Measurements from ENCODE around the gene WASHC3. TPM values are rescaled to one million over a fixed set of nuclear protein-coding genes. Genes with fewer than 3 reads are reported as not detected.

The WASHC3 gene
- total RNA-seq, 4 donors from 2014 or later = 39.7 to 63.1 (median 55.0) TPM

DNA sequence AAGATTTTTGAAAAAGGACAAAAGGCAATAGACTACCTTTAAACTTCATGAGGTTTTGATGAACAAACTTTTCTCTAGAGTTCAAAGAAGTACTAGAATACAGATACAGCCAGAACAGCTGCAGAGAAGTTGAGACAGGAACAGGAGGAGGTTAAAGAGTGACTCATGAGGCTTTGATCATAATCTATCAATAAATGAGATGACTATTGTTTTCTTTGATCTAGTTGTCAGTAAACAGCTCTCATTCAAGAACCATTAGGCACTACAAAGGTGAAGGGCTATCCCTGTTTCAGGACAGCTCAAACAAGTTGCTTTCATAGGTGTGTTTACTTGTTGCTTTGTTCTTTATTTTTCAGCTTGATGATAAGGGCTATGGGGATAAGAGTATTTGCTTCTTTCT, 2.4 kb downstream of the WASHC3 start:
- H3K27me3 ChIP-seq = no peaks in the 10 kb centered on the region
- H3K4me1 ChIP-seq = peaks cover 12% of the 10 kb centered on the region
- no peak for TF ChIP-seq EP300 (IDR thresholded peaks at IDR 0.05)
- no peak for TF ChIP-seq POLR2AphosphoS5 (IDR thresholded peaks at IDR 0.05)
- TF ChIP-seq POLR2A (IDR thresholded peaks at IDR 0.05) = no peak
- TF ChIP-seq, protein P1, sequence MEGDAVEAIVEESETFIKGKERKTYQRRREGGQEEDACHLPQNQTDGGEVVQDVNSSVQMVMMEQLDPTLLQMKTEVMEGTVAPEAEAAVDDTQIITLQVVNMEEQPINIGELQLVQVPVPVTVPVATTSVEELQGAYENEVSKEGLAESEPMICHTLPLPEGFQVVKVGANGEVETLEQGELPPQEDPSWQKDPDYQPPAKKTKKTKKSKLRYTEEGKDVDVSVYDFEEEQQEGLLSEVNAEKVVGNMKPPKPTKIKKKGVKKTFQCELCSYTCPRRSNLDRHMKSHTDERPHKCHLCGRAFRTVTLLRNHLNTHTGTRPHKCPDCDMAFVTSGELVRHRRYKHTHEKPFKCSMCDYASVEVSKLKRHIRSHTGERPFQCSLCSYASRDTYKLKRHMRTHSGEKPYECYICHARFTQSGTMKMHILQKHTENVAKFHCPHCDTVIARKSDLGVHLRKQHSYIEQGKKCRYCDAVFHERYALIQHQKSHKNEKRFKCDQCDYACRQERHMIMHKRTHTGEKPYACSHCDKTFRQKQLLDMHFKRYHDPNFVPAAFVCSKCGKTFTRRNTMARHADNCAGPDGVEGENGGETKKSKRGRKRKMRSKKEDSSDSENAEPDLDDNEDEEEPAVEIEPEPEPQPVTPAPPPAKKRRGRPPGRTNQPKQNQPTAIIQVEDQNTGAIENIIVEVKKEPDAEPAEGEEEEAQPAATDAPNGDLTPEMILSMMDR (IDR thresholded peaks at IDR 0.05) = no peak
- H3K27ac ChIP-seq = no peak overlapping the region
- peaks cover 24% of the 10 kb centered on the region for H3K36me3 ChIP-seq
- no peaks in the 10 kb centered on the region for H3K9me3 ChIP-seq
- no peak for DNase-seq (ENCODE audit: low spot score in 2 of 2)
- no peak overlapping the region for H3K4me3 ChIP-seq

DNA sequence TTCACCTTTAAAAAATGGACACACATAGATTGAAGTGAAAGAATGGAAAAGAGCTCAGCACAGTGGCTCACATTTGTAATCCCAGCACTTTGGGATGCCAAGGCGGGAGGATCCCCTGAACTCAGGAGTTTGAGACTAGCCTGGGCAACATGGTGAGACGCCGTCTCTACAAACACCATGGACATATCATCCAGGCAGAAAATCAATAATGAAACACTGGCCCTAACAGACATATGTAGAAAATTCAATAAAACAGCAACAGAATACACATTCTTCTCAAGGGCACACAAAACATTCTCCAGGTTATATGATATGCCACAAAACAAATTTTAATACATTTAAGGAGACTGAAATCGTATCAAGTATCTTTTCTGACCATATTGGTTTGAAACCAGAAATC, 7.4 kb downstream of the WASHC3 start:
- H3K36me3 ChIP-seq = peaks cover 61% of the 10 kb centered on the region

DNA sequence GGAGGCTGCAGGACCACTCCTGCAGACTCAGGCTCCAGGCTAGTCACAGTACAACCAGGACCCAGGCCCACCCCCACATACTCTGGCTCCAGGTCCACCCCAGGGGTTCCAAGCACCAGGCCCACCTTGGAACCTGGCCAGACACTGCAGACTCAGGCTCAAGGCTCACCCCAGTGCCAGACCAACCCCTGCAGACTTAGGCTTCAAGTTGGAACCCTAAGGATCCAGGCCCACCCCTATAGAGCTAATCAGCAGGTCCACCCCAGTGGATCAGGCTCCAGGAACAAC, 8.8 kb downstream of the WASHC3 start:
- H3K27me3 ChIP-seq = no peaks in the 10 kb centered on the region
- no peaks in the 10 kb centered on the region for H3K4me1 ChIP-seq
- H3K27ac ChIP-seq = no peak overlapping the region
- DNase-seq (ENCODE audit: low spot score in 2 of 2) = peak in 1 of 2 donors; percentile 63
- H3K36me3 ChIP-seq = peaks cover 74% of the 10 kb centered on the region
- no peak overlapping the region for H3K4me3 ChIP-seq
- H3K9me3 ChIP-seq = no peaks in the 10 kb centered on the region
- TF ChIP-seq, protein P1 (IDR thresholded peaks at IDR 0.05) = no peak
- no peak for TF ChIP-seq POLR2A (IDR thresholded peaks at IDR 0.05)
- no peak for TF ChIP-seq EP300 (IDR thresholded peaks at IDR 0.05)
- no peak for TF ChIP-seq POLR2AphosphoS5 (IDR thresholded peaks at IDR 0.05)

More for the DNA sequence above, 7.4 kb downstream of the WASHC3 start:
- DNase-seq (ENCODE audit: low spot score in 2 of 2) = no peak
- H3K9me3 ChIP-seq = no peaks in the 10 kb centered on the region
- H3K4me1 ChIP-seq = no peaks in the 10 kb centered on the region
- WGBS = 96% methylated on average over 4 of the region's 4 CpGs
- no peak overlapping the region for H3K4me3 ChIP-seq
- TF ChIP-seq, protein P1 (IDR thresholded peaks at IDR 0.05) = no peak
- TF ChIP-seq POLR2A (IDR thresholded peaks at IDR 0.05) = no peak
- no peak for TF ChIP-seq POLR2AphosphoS5 (IDR thresholded peaks at IDR 0.05)
- TF ChIP-seq EP300 (IDR thresholded peaks at IDR 0.05) = no peak
- H3K27me3 ChIP-seq = no peaks in the 10 kb centered on the region
- H3K27ac ChIP-seq = no peak overlapping the region

DNA sequence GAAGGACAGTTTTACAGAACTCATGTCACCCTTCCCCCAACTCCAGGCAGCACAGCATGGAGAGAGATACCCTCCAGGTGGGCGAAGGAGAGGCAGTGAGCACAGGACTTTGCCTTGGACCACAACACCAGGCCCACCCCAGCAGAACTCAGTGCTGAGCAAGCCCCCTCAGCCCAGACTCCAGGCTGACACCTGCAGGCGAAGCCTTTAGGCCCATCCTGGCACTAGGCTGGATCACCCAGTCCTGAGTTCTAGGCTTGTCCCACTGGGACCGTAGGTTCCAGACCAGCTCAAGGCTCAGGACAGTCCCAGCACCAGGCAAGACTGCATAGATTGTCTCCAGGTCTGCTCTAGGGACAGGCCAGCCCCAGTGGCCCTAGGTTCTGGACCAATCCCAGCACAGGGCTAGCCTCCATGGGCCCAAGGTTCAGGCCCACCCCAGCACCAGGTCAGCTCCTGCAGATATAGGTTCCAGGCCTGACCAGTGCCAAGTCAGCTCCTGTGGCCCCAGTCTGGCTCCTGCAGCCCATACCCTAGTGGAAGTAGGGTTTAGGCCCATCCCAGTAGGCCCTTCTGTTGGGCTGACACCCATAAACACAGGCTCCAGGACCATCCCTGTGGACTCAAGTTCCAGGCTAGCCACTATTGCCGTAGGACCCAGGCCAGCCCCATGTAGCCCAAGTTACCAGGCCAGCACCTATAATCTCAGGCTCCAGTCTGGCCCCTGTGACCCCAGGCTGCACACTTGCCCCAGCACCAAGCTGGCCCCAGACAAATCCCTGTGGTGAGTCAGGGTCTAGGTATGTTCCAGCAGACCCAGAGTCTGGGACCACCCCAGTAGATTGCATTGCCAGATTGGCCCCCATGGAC, 9.4 kb downstream of the WASHC3 start:
- Histone ChIP-seq H3K27me3 (no peaks in the 10 kb centered on the region), H3K36me3 (peaks cover 72% of the 10 kb centered on the region), H3K27ac (no peak overlapping the region), H3K9me3 (no peaks in the 10 kb centered on the region), H3K4me1 (no peaks in the 10 kb centered on the region), H3K4me3 (no peak overlapping the region)
- DNase-seq (ENCODE audit: low spot score in 2 of 2) = no peak
- WGBS = 84% methylated on average over 3 of the region's 4 CpGs
- TF ChIP-seq EP300 (IDR thresholded peaks at IDR 0.05) (no peak), POLR2AphosphoS5 (IDR thresholded peaks at IDR 0.05) (no peak), POLR2A (IDR thresholded peaks at IDR 0.05) (no peak)
- TF ChIP-seq, protein P1 (IDR thresholded peaks at IDR 0.05) = no peak

DNA sequence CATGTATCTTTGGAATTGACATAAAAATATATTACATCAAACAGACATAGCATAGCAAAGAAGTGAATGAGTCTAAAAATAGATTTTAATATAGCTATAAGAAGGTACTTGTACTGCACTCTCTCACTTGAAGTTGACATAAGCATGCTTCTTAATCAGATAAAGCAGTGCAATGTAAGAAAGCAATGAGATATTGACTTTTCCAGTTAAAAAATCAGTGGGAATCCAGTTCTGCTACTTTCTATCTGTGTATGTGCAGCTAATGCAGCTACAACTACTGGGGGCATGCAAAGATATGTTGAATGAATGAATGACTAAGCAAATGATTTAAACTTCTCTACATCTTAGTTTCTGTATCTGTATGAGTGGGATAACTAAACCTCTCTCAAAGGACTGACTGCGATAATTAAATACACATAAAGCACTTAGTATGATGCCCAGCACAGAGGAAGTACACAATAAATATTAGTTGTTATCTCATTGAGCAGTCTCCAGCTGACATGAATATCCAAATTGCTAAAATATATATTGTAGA, 10.3 kb downstream of the WASHC3 start:
- H3K27me3 ChIP-seq = no peaks in the 10 kb centered on the region
- H3K36me3 ChIP-seq = peaks cover 75% of the 10 kb centered on the region
- H3K9me3 ChIP-seq = no peaks in the 10 kb centered on the region
- H3K4me1 ChIP-seq = no peaks in the 10 kb centered on the region
- 78% methylated on average over 1 of the region's 1 CpG for WGBS
- no peak overlapping the region for H3K4me3 ChIP-seq
- DNase-seq (ENCODE audit: low spot score in 2 of 2) = no peak
- TF ChIP-seq POLR2A (IDR thresholded peaks at IDR 0.05) (no peak), POLR2AphosphoS5 (IDR thresholded peaks at IDR 0.05) (no peak), EP300 (IDR thresholded peaks at IDR 0.05) (no peak)
- TF ChIP-seq, protein P1 (IDR thresholded peaks at IDR 0.05) = no peak
- H3K27ac ChIP-seq = no peak overlapping the region

Measured in suprapubic skin (tissue), 4 donors.